SU-DHL-6 (cell line): ENCODE results near the gene WFDC10B.
"Not testable (repeated sequence)": the region's sequence is repeated elsewhere in the genome, so short reads cannot be mapped to it uniquely, and the experiment has no call there.

Source experiments
- H2AFZ ChIP-seq: fragments of 200-600 bp; sonication (generic); 2 replicates; pipeline ENCODE4 v1.6.1; 2014; ENCODE audit warnings: low read depth, mild to moderate bottlenecking, moderate library complexity, mixed read lengths, antibody characterized with exemption, low read length; ENCODE audit not compliant: severe bottlenecking
- H3F3A ChIP-seq: fragments of 200-600 bp; shearing (Covaris generic); 2 replicates; pipeline ENCODE4 v1.6.0; 2016; ENCODE audit warnings: antibody characterized with exemption, mild to moderate bottlenecking; ENCODE audit not compliant: insufficient read depth
- H3K27ac ChIP-seq: fragments of 200-600 bp; sonication (generic); 2 replicates; pipeline ENCODE4 v1.5.1; 2016; ENCODE audit warnings: low read depth, mild to moderate bottlenecking, low read length, moderate library complexity, mixed read lengths
- H3K27me3 ChIP-seq: fragments of 200-600 bp; sonication (generic), shearing (Covaris generic); 2 replicates; pipeline ENCODE4 v1.6.0; 2014; ENCODE audit warnings: mild to moderate bottlenecking, low read length
- H3K36me3 ChIP-seq: fragments of 200-600 bp; sonication (generic); 2 replicates; pipeline ENCODE4 v1.6.1; 2014; ENCODE audit warnings: mild to moderate bottlenecking, low read length, mixed read lengths
- H3K4me2 ChIP-seq: fragments of 300-600, 200-600 bp; shearing (Covaris generic), sonication (generic); 2 replicates; pipeline ENCODE4 v1.6.0; 2014; ENCODE audit warnings: low read length, low read depth, mild to moderate bottlenecking; ENCODE audit not compliant: poor library complexity, severe bottlenecking
- H3K4me3 ChIP-seq: fragments of 200-600 bp; sonication (generic); 2 replicates; pipeline ENCODE4 v1.5.1; 2014; ENCODE audit warnings: antibody characterized with exemption, low read length, mild to moderate bottlenecking, mixed read lengths; ENCODE audit not compliant: insufficient read depth, poor library complexity, severe bottlenecking
- H3K79me2 ChIP-seq: fragments of 200-600 bp; sonication (generic); 2 replicates; pipeline ENCODE4 v1.6.1; 2014; ENCODE audit warnings: mild to moderate bottlenecking, low read length, moderate library complexity; ENCODE audit not compliant: insufficient read depth
- H3K9ac ChIP-seq: fragments of 200-600 bp; sonication (generic); 2 replicates; pipeline ENCODE4 v1.7.0; 2014; ENCODE audit warnings: mild to moderate bottlenecking, low read length
- H3K9me2 ChIP-seq: fragments of 200-600 bp; sonication (generic); replicated peaks from 2 replicates; pipeline ENCODE4 v1.6.1; 2014; ENCODE audit warnings: low read length; ENCODE audit not compliant: insufficient read depth
- H3K9me3 ChIP-seq: fragments of 200-600 bp; sonication (generic); 2 replicates; pipeline ENCODE4 v1.6.1; 2014; ENCODE audit warnings: low read length, mixed read lengths; ENCODE audit not compliant: insufficient read depth
- H4K20me1 ChIP-seq: fragments of 200-600 bp; sonication (generic); 2 replicates; pipeline ENCODE4 v1.6.1; 2014; ENCODE audit warnings: low read depth, mild to moderate bottlenecking, antibody characterized with exemption, low read length, moderate library complexity, mixed read lengths
- EZH2phosphoT487 ChIP-seq: fragments of 200-600 bp; sonication (generic), shearing (Covaris generic); conservative IDR thresholded peaks from 2 replicates; pipeline ENCODE4 v1.6.1; 2018; ENCODE audit warnings: mild to moderate bottlenecking, antibody characterized with exemption, low read length, moderate library complexity, mixed read lengths
- TF ChIP-seq, protein P1 (sequence below): fragments of 200-600 bp; sonication (generic); IDR thresholded peaks from one replicate; pipeline ENCODE4 v1.5.1; 2017; ENCODE audit warnings: antibody characterized with exemption, mild to moderate bottlenecking, low read length, moderate library complexity; ENCODE audit not compliant: insufficient read depth, poor library complexity, severe bottlenecking

The WFDC10B gene

GRCh38 chr20:45695496-45695895 lies 9.3 kb downstream of the WFDC10B start:
- Histone ChIP-seq H3K4me2 (no peak overlapping the region), H3K9me2 (no peaks in the 10 kb centered on the region), H3K27me3 (no peaks in the 10 kb centered on the region), H3K4me3 (no peak overlapping the region), H4K20me1 (no peaks in the 10 kb centered on the region), H3K27ac (no peak overlapping the region), H3K79me2 (no peaks in the 10 kb centered on the region), H2AFZ (no peak overlapping the region), H3F3A (no peaks in the 10 kb centered on the region), H3K9ac (no peak overlapping the region), H3K36me3 (no peaks in the 10 kb centered on the region), H3K9me3 (no peaks in the 10 kb centered on the region)
- TF ChIP-seq, protein P1, sequence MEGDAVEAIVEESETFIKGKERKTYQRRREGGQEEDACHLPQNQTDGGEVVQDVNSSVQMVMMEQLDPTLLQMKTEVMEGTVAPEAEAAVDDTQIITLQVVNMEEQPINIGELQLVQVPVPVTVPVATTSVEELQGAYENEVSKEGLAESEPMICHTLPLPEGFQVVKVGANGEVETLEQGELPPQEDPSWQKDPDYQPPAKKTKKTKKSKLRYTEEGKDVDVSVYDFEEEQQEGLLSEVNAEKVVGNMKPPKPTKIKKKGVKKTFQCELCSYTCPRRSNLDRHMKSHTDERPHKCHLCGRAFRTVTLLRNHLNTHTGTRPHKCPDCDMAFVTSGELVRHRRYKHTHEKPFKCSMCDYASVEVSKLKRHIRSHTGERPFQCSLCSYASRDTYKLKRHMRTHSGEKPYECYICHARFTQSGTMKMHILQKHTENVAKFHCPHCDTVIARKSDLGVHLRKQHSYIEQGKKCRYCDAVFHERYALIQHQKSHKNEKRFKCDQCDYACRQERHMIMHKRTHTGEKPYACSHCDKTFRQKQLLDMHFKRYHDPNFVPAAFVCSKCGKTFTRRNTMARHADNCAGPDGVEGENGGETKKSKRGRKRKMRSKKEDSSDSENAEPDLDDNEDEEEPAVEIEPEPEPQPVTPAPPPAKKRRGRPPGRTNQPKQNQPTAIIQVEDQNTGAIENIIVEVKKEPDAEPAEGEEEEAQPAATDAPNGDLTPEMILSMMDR: no peak
- TF ChIP-seq EZH2phosphoT487: no peak

DNA sequence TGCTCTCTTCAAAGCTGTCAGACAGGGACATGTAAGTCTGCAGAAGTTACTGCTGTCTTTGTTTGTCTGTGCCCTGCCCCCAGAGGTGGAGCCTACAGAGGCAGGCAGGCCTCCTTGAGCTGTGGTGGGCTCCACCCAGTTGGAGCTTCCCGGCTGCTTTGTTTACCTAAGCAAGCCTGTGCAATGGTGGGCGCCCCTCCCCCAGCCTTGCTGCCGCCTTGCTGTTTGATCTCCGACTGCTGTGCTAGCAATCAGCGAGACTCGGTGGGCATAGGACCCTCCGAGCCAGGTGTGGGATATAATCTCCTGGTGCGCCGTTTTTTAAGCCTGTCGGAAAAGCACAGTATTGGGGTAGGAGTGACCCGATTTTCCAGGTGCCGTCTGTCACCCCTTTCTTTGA lies 11.5 kb downstream of the WFDC10B start:
- H3K4me2 ChIP-seq, H3K9ac ChIP-seq, H3K9me3 ChIP-seq, H3K27ac ChIP-seq, H3K4me3 ChIP-seq, H3K27me3 ChIP-seq, H3F3A ChIP-seq, H3K79me2 ChIP-seq, H3K9me2 ChIP-seq, H3K36me3 ChIP-seq, H2AFZ ChIP-seq, H4K20me1 ChIP-seq: not testable (repeated sequence)

DNA sequence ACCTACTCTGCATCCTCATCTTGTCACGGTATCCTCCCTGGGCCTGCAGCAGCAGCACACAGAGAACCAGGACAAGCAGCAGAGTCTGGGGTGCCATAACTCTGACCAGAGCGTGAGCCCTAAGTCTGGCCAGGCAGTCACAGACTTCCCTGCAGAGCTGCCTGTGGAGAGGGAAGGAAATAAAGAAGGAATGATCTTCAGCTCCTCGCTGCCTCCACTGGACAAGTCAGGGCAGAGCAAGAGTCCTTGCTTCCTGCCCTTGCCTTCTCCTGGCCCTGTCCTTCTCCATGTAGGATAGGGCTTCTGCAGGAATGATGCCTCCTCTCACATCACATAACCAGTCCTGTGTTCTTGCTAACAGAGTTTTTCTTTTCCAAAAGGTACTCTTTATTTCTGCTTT lies 18.9 kb downstream of the WFDC10B start:
- H3K9me3 ChIP-seq: no peaks in the 10 kb centered on the region
- no peak overlapping the region for H2AFZ ChIP-seq
- no peaks in the 10 kb centered on the region for H3K36me3 ChIP-seq
- no peaks in the 10 kb centered on the region for H4K20me1 ChIP-seq
- no peaks in the 10 kb centered on the region for H3K9me2 ChIP-seq
- TF ChIP-seq, protein P1: no peak
- TF ChIP-seq EZH2phosphoT487: no peak
- no peak overlapping the region for H3K27ac ChIP-seq
- no peak overlapping the region for H3K4me2 ChIP-seq
- H3K27me3 ChIP-seq: no peaks in the 10 kb centered on the region
- H3K79me2 ChIP-seq: no peaks in the 10 kb centered on the region
- H3K9ac ChIP-seq: no peak overlapping the region
- H3F3A ChIP-seq: no peaks in the 10 kb centered on the region
- H3K4me3 ChIP-seq: no peak overlapping the region

- H3K27ac ChIP-seq: no peak overlapping the region
- H3K79me2 ChIP-seq: no peaks in the 10 kb centered on the region
- H3K9me3 ChIP-seq: peaks cover 7% of the 10 kb centered on the region; the same call in 1 of the 2 replicates
- H3K4me3 ChIP-seq: no peak overlapping the region
- H3K9me2 ChIP-seq: no peaks in the 10 kb centered on the region
- H3K4me2 ChIP-seq: no peak overlapping the region
- H4K20me1 ChIP-seq: no peaks in the 10 kb centered on the region
- no peaks in the 10 kb centered on the region for H3K27me3 ChIP-seq
- TF ChIP-seq, protein P1: no peak
- TF ChIP-seq EZH2phosphoT487: no peak
- no peaks in the 10 kb centered on the region for H3K36me3 ChIP-seq
- no peaks in the 10 kb centered on the region for H3F3A ChIP-seq
- H2AFZ ChIP-seq: no peak overlapping the region
- no peak overlapping the region for H3K9ac ChIP-seq
Observed at GRCh38 chr20:45679650-45680049, 25.2 kb downstream of the WFDC10B start.
